Upper lobe of left lung (tissue), 4 donors: ENCODE measurements around the gene TNFRSF17.

ENCODE experiments used
- CTCF ChIP-seq, 6 experiments: fragments of 450-650 bp in 4 of 6; fragments of 200-600 bp in 2 of 6; sonication (generic) in 2 of 6; IDR thresholded peaks; one replicate each; pipeline ENCODE4 v1.5.1; 2016 to 2019; ENCODE audit warnings: antibody characterized with exemption in 6 of 6
- EP300 ChIP-seq, 4 donors: sonication (generic); formaldehyde crosslinking; IDR thresholded peaks; one replicate each; pipeline ENCODE4 v1.5.1; 2017; ENCODE audit warnings: antibody characterized with exemption in 4 of 4, control low read depth in 2 of 4
- POLR2A ChIP-seq, 4 donors: fragments of 450-650 bp; IDR thresholded peaks; one replicate each; pipeline ENCODE4 v1.5.1; 2016 to 2017; ENCODE audit warnings: antibody characterized with exemption in 4 of 4, mild to moderate bottlenecking in 2 of 4

- TF ChIP-seq CTCF (IDR thresholded peaks at IDR 0.05) (no peak), POLR2A (IDR thresholded peaks at IDR 0.05) (no peak), EP300 (IDR thresholded peaks at IDR 0.05) (no peak)
These were observed 21.6 kb downstream of the TNFRSF17 start for GRCh38 chr16:11986521-11987057.
